GM12878 (cell line): ENCODE measurements around the gene PROB1. TPM values are rescaled to one million over a fixed set of nuclear protein-coding genes. Genes with fewer than 3 reads are reported as not detected.
A peak's percentile ranks its signal among the peaks of the same experiment; 100 is the strongest.

Source experiments
- ASH2L ChIP-seq: fragments of 300-600, 200-600 bp; sonication (generic); IDR thresholded peaks from 2 replicates; pipeline ENCODE4 v1.6.1; 2017; ENCODE audit warnings: low read depth, mild to moderate bottlenecking, borderline replicate concordance
- BHLHE40 ChIP-seq, 2 experiments: fragments of 450-650 bp in 1 of 2; IDR thresholded peaks; 2 replicates each; pipeline ENCODE4 v1.6.1; 2011 to 2017; ENCODE audit warnings: low read depth in 2 of 2, borderline replicate concordance in 1 of 2, improper control_type of control experiment in 1 of 2, low read length in 1 of 2, mild to moderate bottlenecking in 1 of 2
- CEBPZ ChIP-seq: fragments of 150-350 bp; IDR thresholded peaks from 2 replicates; pipeline ENCODE4 v1.6.1; 2016; ENCODE audit warnings: low read depth, low read length
- DPF2 ChIP-seq: fragments of 450-650 bp; IDR thresholded peaks from 2 replicates; pipeline ENCODE4 v1.6.1; 2017; ENCODE audit warnings: mild to moderate bottlenecking
- GABPA ChIP-seq: IDR thresholded peaks from 2 replicates; pipeline ENCODE4 v1.6.1; 2014; ENCODE audit warnings: antibody characterized with exemption, low read depth, mild to moderate bottlenecking, inconsistent platforms
- HDAC2 ChIP-seq: fragments of 200-600 bp; sonication (generic); IDR thresholded peaks from 2 replicates; pipeline ENCODE4 v1.6.1; 2017
- HSF1 ChIP-seq: fragments of 150-350 bp; IDR thresholded peaks from 2 replicates; pipeline ENCODE4 v1.6.1; 2014; ENCODE audit warnings: mild to moderate bottlenecking, low read depth, low read length
- IRF5 ChIP-seq: fragments of 450-650 bp; IDR thresholded peaks from 2 replicates; pipeline ENCODE4 v1.6.1; 2017; ENCODE audit warnings: borderline replicate concordance
- MEF2B ChIP-seq: fragments of 450-650 bp; IDR thresholded peaks from 2 replicates; pipeline ENCODE4 v1.6.1; 2018; ENCODE audit warnings: mild to moderate bottlenecking, moderate library complexity; ENCODE audit not compliant: partially characterized antibody, poor library complexity, severe bottlenecking
- MTA3 ChIP-seq: IDR thresholded peaks from 2 replicates; pipeline ENCODE4 v1.6.1; 2012; ENCODE audit warnings: low read length, inconsistent platforms, borderline replicate concordance
- NKRF ChIP-seq: fragments of 450-650 bp; conservative IDR thresholded peaks from 2 replicates; pipeline ENCODE4 v1.6.1; 2017; ENCODE audit warnings: mild to moderate bottlenecking, moderate library complexity
- PKNOX1 ChIP-seq: fragments of 450-650 bp; IDR thresholded peaks from 2 replicates; pipeline ENCODE4 v1.6.1; 2016; ENCODE audit warnings: mild to moderate bottlenecking
- POLR2A ChIP-seq: IDR thresholded peaks from 2 replicates; pipeline ENCODE4 v1.6.1; 2011; ENCODE audit warnings: low read depth, mild to moderate bottlenecking, low read length
- RAD21 ChIP-seq: IDR thresholded peaks from 2 replicates; pipeline ENCODE4 v1.6.1; 2011; ENCODE audit warnings: mild to moderate bottlenecking, low read depth, low read length, moderate library complexity; ENCODE audit not compliant: insufficient read depth
- RB1 ChIP-seq: fragments of 450-650 bp; formaldehyde crosslinking; IDR thresholded peaks from 2 replicates; pipeline ENCODE4 v1.6.1; 2017; ENCODE audit warnings: mild to moderate bottlenecking, borderline replicate concordance
- RCOR1 ChIP-seq: conservative IDR thresholded peaks from 2 replicates; pipeline ENCODE4 v1.6.1; 2012; ENCODE audit warnings: low read depth, low read length, improper control_type of control experiment
- RELA ChIP-seq: fragments of 450-650 bp; IDR thresholded peaks from 2 replicates; pipeline ENCODE4 v1.8.0; 2014; ENCODE audit warnings: borderline replicate concordance; ENCODE audit not compliant: partially characterized antibody
- SIX5 ChIP-seq: IDR thresholded peaks from 2 replicates; pipeline ENCODE4 v1.6.1; 2011; ENCODE audit warnings: mild to moderate bottlenecking, low read depth, low read length, moderate library complexity; ENCODE audit not compliant: severe bottlenecking
- TARDBP ChIP-seq: IDR thresholded peaks from 2 replicates; pipeline ENCODE4 v1.6.1; 2016; ENCODE audit warnings: borderline replicate concordance
- TCF12 ChIP-seq: IDR thresholded peaks from 2 replicates; pipeline ENCODE4 v1.6.1; 2011; ENCODE audit warnings: low read depth, mild to moderate bottlenecking, low read length
- USF2 ChIP-seq: IDR thresholded peaks from 2 replicates; pipeline ENCODE4 v1.6.1; 2011; ENCODE audit warnings: low read depth, low read length, improper control_type of control experiment, borderline replicate concordance
- polyA plus RNA-seq, 11 experiments: library from polyadenylated mRNA; depleted of rRNA in 4 of 11; unstranded in 6 of 11; stranded (reverse) in 5 of 11; fragments of >200 nt; fragmentation: Nextera tagmentation in 4 of 11; fragmentation: Illumina TruSeq in 1 of 11; extraction: Ambion mirVana in 4 of 11; extraction: Trizol in 1 of 11; gene quantifications; 1 replicate in 1 of 11; 2 replicates in 10 of 11; pipeline versions ENCODE4 v1.2.1 to v1.2.3, GENCODE V29; 2011 to 2016; ENCODE audit warnings: inconsistent platforms in 2 of 11, missing spikeins in 2 of 11, low read depth in 1 of 11
- total RNA-seq, 4 experiments: library from RNA; depleted of rRNA in 3 of 4; stranded (reverse); fragments of >200 nt in 3 of 4; fragmentation: Illumina TruSeq in 1 of 4; extraction: Trizol in 1 of 4; gene quantifications; 2 replicates each; pipeline versions ENCODE4 v1.2.1 to v1.2.3, GENCODE V29; 2013 to 2021

The PROB1 gene
- total and polyA plus RNA-seq, 10 of the 15 experiments (the other 5 are each of a cell fraction or from before 2014, with no cell fraction given) = 0.14 to 8.1 (median 2.9) TPM

- no peak for TF ChIP-seq PKNOX1
- no peak for TF ChIP-seq SIX5
- no peak for TF ChIP-seq HSF1
- no peak for TF ChIP-seq RAD21
- 0 out of 2 replicates have a peak, but pooled peaks have one; percentile 4 for TF ChIP-seq TCF12
- TF ChIP-seq RCOR1 = no peak
- TF ChIP-seq HDAC2 = no peak
- TF ChIP-seq ASH2L = no peak
- no peak for TF ChIP-seq BHLHE40 (IDR thresholded peaks at IDR 0.05; ENCODE audit: borderline replicate concordance in 1 of 2, low read depth in 2 of 2, low read length in 1 of 2)
- no peak for TF ChIP-seq POLR2A
- no peak for TF ChIP-seq GABPA
- TF ChIP-seq NKRF = peak; percentile 28; the same call in 1 of the 2 replicates
- peak; percentile 87 for TF ChIP-seq DPF2
- no peak for TF ChIP-seq MEF2B
- no peak for TF ChIP-seq USF2
- no peak for TF ChIP-seq TARDBP
- TF ChIP-seq RELA = no peak
- TF ChIP-seq MTA3 = no peak
- 0 out of 2 replicates have a peak, but pooled peaks have one; percentile 42 for TF ChIP-seq RB1
- no peak for TF ChIP-seq IRF5
- no peak for TF ChIP-seq CEBPZ
Measured at GRCh38 chr5:139392324-139392677, 2.6 kb downstream of the PROB1 start (continued).
